HUES6 (cell line): Measurements from ENCODE around the gene PDE4A.
A peak's percentile ranks its signal among the peaks of the same experiment; 100 is the strongest.

ENCODE experiments used
- H3K27ac ChIP-seq: 2 replicates; pipeline ENCODE4 v1.7.0; 2013; ENCODE audit warnings: low read depth, mild to moderate bottlenecking, low read length, inconsistent platforms
- H3K27me3 ChIP-seq: 2 replicates; pipeline ENCODE4 v1.6.1; 2013; ENCODE audit warnings: low read length; ENCODE audit not compliant: control insufficient read depth, insufficient read depth
- H3K36me3 ChIP-seq: 2 replicates; pipeline ENCODE4 v1.6.1; 2013; ENCODE audit warnings: low read length; ENCODE audit not compliant: control insufficient read depth, insufficient read depth
- H3K4me1 ChIP-seq: 2 replicates; pipeline ENCODE4 v1.6.1; 2013; ENCODE audit warnings: low read length; ENCODE audit not compliant: control insufficient read depth, insufficient read depth
- H3K4me3 ChIP-seq: 2 replicates; pipeline ENCODE4 v1.5.1; 2013; ENCODE audit warnings: low read depth, low read length
- H3K9ac ChIP-seq: one replicate; pipeline ENCODE4 v1.6.1; 2013; ENCODE audit warnings: mild to moderate bottlenecking, low read length
- H3K9me3 ChIP-seq: 2 replicates; pipeline ENCODE4 v1.6.1; 2013; ENCODE audit warnings: low read depth, low read length; ENCODE audit not compliant: control insufficient read depth, insufficient read depth

Gene PDE4A

GRCh38 chr19:10473192-10473591 lies 52.9 kb downstream of the PDE4A start:
- Histone ChIP-seq H3K4me1 (no peaks in the 10 kb centered on the region), H3K27me3 (no peaks in the 10 kb centered on the region), H3K9ac (no peak overlapping the region), H3K4me3 (no peak overlapping the region), H3K9me3 (no peaks in the 10 kb centered on the region), H3K36me3 (no peaks in the 10 kb centered on the region), H3K27ac (no peak overlapping the region)

- no peak overlapping the region for H3K4me3 ChIP-seq
- no peaks in the 10 kb centered on the region for H3K9me3 ChIP-seq
- peaks cover 9% of the 10 kb centered on the region for H3K27me3 ChIP-seq
- no peak overlapping the region for H3K27ac ChIP-seq
- no peak overlapping the region for H3K9ac ChIP-seq
- no peaks in the 10 kb centered on the region for H3K4me1 ChIP-seq
- no peaks in the 10 kb centered on the region for H3K36me3 ChIP-seq
Observed at GRCh38 chr19:10474962-10475451, 54.7 kb downstream of the PDE4A start.

GRCh38 chr19:10478476-10478875 lies 58.1 kb downstream of the PDE4A start:
- no peaks in the 10 kb centered on the region for H3K9me3 ChIP-seq
- H3K9ac ChIP-seq = no peak overlapping the region
- H3K4me1 ChIP-seq = no peaks in the 10 kb centered on the region
- no peaks in the 10 kb centered on the region for H3K36me3 ChIP-seq
- peaks cover 9% of the 10 kb centered on the region for H3K27me3 ChIP-seq
- no peak overlapping the region for H3K4me3 ChIP-seq
- no peak overlapping the region for H3K27ac ChIP-seq

GRCh38 chr19:10478903-10479384 lies 58.6 kb downstream of the PDE4A start:
- peaks cover 9% of the 10 kb centered on the region for H3K27me3 ChIP-seq
- no peaks in the 10 kb centered on the region for H3K9me3 ChIP-seq
- H3K4me1 ChIP-seq = no peaks in the 10 kb centered on the region
- H3K36me3 ChIP-seq = no peaks in the 10 kb centered on the region
- H3K9ac ChIP-seq = no peak overlapping the region
- no peak overlapping the region for H3K27ac ChIP-seq
- no peak overlapping the region for H3K4me3 ChIP-seq

- no peak overlapping the region for H3K4me3 ChIP-seq
- no peaks in the 10 kb centered on the region for H3K4me1 ChIP-seq
- no peaks in the 10 kb centered on the region for H3K9me3 ChIP-seq
- H3K9ac ChIP-seq = no peak overlapping the region
- H3K27ac ChIP-seq = no peak overlapping the region
- no peaks in the 10 kb centered on the region for H3K27me3 ChIP-seq
- H3K36me3 ChIP-seq = peaks cover 60% of the 10 kb centered on the region
Observed at GRCh38 chr19:10486551-10486950, 66.2 kb downstream of the PDE4A start.

- H3K36me3 ChIP-seq = peaks cover 71% of the 10 kb centered on the region
- no peak overlapping the region for H3K27ac ChIP-seq
- H3K4me3 ChIP-seq = no peak overlapping the region
- H3K27me3 ChIP-seq = no peaks in the 10 kb centered on the region
- H3K4me1 ChIP-seq = no peaks in the 10 kb centered on the region
- H3K9ac ChIP-seq = no peak overlapping the region
- no peaks in the 10 kb centered on the region for H3K9me3 ChIP-seq
Observed at GRCh38 chr19:10491472-10492047, 71.2 kb downstream of the PDE4A start.

GRCh38 chr19:10497371-10497770 lies 77.0 kb downstream of the PDE4A start:
- no peaks in the 10 kb centered on the region for H3K9me3 ChIP-seq
- peaks cover 45% of the 10 kb centered on the region for H3K36me3 ChIP-seq
- H3K27me3 ChIP-seq = no peaks in the 10 kb centered on the region
- H3K4me1 ChIP-seq = peaks cover 18% of the 10 kb centered on the region
- no peak overlapping the region for H3K27ac ChIP-seq
- H3K9ac ChIP-seq = no peak overlapping the region
- no peak overlapping the region for H3K4me3 ChIP-seq

- Histone ChIP-seq H3K9ac (no peak overlapping the region), H3K9me3 (no peaks in the 10 kb centered on the region), H3K36me3 (peaks cover 40% of the 10 kb centered on the region), H3K27me3 (no peaks in the 10 kb centered on the region), H3K4me3 (no peak overlapping the region), H3K4me1 (peaks cover 18% of the 10 kb centered on the region), H3K27ac (no peak overlapping the region)
Observed at GRCh38 chr19:10499550-10500246, 79.4 kb downstream of the PDE4A start.

GRCh38 chr19:10500247-10500592 lies 79.9 kb downstream of the PDE4A start:
- H3K9me3 ChIP-seq = no peaks in the 10 kb centered on the region
- no peak overlapping the region for H3K9ac ChIP-seq
- peaks cover 18% of the 10 kb centered on the region for H3K4me1 ChIP-seq
- H3K27me3 ChIP-seq = no peaks in the 10 kb centered on the region
- no peak overlapping the region for H3K4me3 ChIP-seq
- peaks cover 35% of the 10 kb centered on the region for H3K36me3 ChIP-seq
- no peak overlapping the region for H3K27ac ChIP-seq

GRCh38 chr19:10501971-10502523 lies 81.7 kb downstream of the PDE4A start:
- H3K27me3 ChIP-seq = no peaks in the 10 kb centered on the region
- peak overlapping the region; percentile 100 for H3K27ac ChIP-seq
- H3K4me1 ChIP-seq = peaks cover 18% of the 10 kb centered on the region
- H3K9ac ChIP-seq = peak overlapping the region; percentile 99
- no peaks in the 10 kb centered on the region for H3K9me3 ChIP-seq
- H3K36me3 ChIP-seq = peaks cover 21% of the 10 kb centered on the region
- H3K4me3 ChIP-seq = peak overlapping the region; percentile 80

GRCh38 chr19:10502524-10503001 lies 82.2 kb downstream of the PDE4A start:
- Histone ChIP-seq H3K4me3 (peak overlapping the region; percentile 80), H3K9me3 (no peaks in the 10 kb centered on the region), H3K4me1 (peaks cover 18% of the 10 kb centered on the region)

More at GRCh38 chr19:10502524-10503001, 82.2 kb downstream of the PDE4A start:
- Histone ChIP-seq H3K36me3 (peaks cover 16% of the 10 kb centered on the region), H3K9ac (peak overlapping the region; percentile 99), H3K27me3 (no peaks in the 10 kb centered on the region), H3K27ac (peak overlapping the region; percentile 100)
